OCI-LY1 (cell line): ENCODE measurements around the gene CHST3.

Source experiments
- CTCF ChIP-seq: fragments of 200-600 bp; sonication (generic), shearing (Covaris generic); IDR thresholded peaks from 2 replicates; pipeline ENCODE4 v1.5.1; 2017; ENCODE audit warnings: mild to moderate bottlenecking, antibody characterized with exemption, low read length, moderate library complexity, mixed read lengths
- EZH2 ChIP-seq: fragments of 200-600 bp; sonication (generic), shearing (Covaris generic); IDR thresholded peaks from 2 replicates; pipeline ENCODE4 v1.8.0; 2017; ENCODE audit warnings: borderline replicate concordance, mixed run types, mild to moderate bottlenecking, antibody characterized with exemption, low read length, moderate library complexity, mixed read lengths

DNA sequence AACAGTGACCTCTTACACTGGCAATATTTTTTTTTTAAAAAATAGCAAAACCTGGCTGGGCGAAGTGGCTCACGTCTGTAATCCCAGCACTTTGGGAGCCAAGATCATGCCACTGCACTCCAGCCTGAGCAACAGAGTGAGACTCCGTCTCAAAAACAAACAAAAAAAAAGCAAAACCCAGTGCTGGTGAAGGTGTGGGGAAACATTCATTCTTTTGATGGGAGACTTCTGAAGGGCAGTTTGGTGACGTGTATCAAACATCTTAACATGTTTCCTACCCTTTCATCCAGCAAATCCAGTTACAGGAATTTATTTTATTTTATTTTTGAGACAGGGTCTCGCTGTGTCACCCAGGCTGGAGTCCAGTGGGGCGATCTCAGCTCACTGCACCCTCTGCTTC is 58.0 kb downstream of the CHST3 start:
- TF ChIP-seq CTCF (no peak), EZH2 (no peak)
